ENCODE measurements around the gene CALCOCO2.
"Not testable (repeated sequence)": the region's sequence is repeated elsewhere in the genome, so short reads cannot be mapped to it uniquely, and the experiment has no call there.

CALCOCO2 gene

GRCh38 chr17:48830840-48831548 is at the start of gene CALCOCO2:
Gene CALCOCO2 (plus strand): TSS chr17:48831035. CDS start chr17:48841708, 10,673 bp downstream.
- peak; percentile 87 to 93 for DNase-seq

GRCh38 chr17:48787828-48788227 is 43.0 kb upstream of the CALCOCO2 start:
- DNase-seq: no peak

GRCh38 chr17:48790607-48791127 is 40.2 kb upstream of the CALCOCO2 start:
- no peak for DNase-seq

- peak; percentile 28 to 32 for DNase-seq
These were observed 39.5 kb upstream of the CALCOCO2 start for GRCh38 chr17:48791128-48792032.

- no peak for DNase-seq
These were observed 38.6 kb upstream of the CALCOCO2 start for GRCh38 chr17:48792033-48792798.

- no peak for DNase-seq
These were observed 35.2 kb upstream of the CALCOCO2 start for GRCh38 chr17:48795444-48796162.

- not testable (repeated sequence) for DNase-seq
These were observed 34.7 kb upstream of the CALCOCO2 start for GRCh38 chr17:48796163-48796522.

GRCh38 chr17:48799069-48799723 is 31.6 kb upstream of the CALCOCO2 start:
- no peak for DNase-seq

GRCh38 chr17:48800626-48801217 is 30.1 kb upstream of the CALCOCO2 start:
- no peak for DNase-seq

- peak; percentile 78 to 81 for DNase-seq
These were observed 25.9 kb upstream of the CALCOCO2 start for GRCh38 chr17:48804936-48805411.

GRCh38 chr17:48809182-48809581 is 21.7 kb upstream of the CALCOCO2 start:
- DNase-seq: no peak

- DNase-seq: no peak
These were observed 18.8 kb upstream of the CALCOCO2 start for GRCh38 chr17:48812001-48812400.

GRCh38 chr17:48814504-48814903 is 16.3 kb upstream of the CALCOCO2 start:
- peak; percentile 61 to 71 for DNase-seq

GRCh38 chr17:48815311-48815710 is 15.5 kb upstream of the CALCOCO2 start:
- DNase-seq: no peak

GRCh38 chr17:48816438-48816773 is 14.4 kb upstream of the CALCOCO2 start:
- no peak for DNase-seq

- peak; percentile 75 to 78 for DNase-seq
These were observed 13.9 kb upstream of the CALCOCO2 start, which contains the start of gene TTLL6 for GRCh38 chr17:48816774-48817590. Gene TTLL6 (minus strand): TSS chr17:48817229. CDS start chr17:48817072, 157 bp downstream.

- no peak for DNase-seq
These were observed 12.4 kb upstream of the CALCOCO2 start for GRCh38 chr17:48818361-48818841.

- no peak for DNase-seq
These were observed 11.4 kb upstream of the CALCOCO2 start for GRCh38 chr17:48819466-48819865.

- DNase-seq: not testable (repeated sequence)
These were observed 9.9 kb upstream of the CALCOCO2 start for GRCh38 chr17:48820936-48821335.

All from stimulated activated CD4-positive, alpha-beta T cell treated with anti-CD3 and anti-CD28 coated beads, Interleukin-2, amount 100 ng/mL, for 24 hours (primary cell).